GF-D8 (cell line): ENCODE results near the gene LIMK2.
"Not testable (repeated sequence)": the region's sequence is repeated elsewhere in the genome, so short reads cannot be mapped to it uniquely, and the experiment has no call there.

ENCODE experiments used
- DNase-seq: peaks from one replicate; lab custom pipeline; 2025; lab: John Stamatoyannopoulos, UW

LIMK2 gene

DNA sequence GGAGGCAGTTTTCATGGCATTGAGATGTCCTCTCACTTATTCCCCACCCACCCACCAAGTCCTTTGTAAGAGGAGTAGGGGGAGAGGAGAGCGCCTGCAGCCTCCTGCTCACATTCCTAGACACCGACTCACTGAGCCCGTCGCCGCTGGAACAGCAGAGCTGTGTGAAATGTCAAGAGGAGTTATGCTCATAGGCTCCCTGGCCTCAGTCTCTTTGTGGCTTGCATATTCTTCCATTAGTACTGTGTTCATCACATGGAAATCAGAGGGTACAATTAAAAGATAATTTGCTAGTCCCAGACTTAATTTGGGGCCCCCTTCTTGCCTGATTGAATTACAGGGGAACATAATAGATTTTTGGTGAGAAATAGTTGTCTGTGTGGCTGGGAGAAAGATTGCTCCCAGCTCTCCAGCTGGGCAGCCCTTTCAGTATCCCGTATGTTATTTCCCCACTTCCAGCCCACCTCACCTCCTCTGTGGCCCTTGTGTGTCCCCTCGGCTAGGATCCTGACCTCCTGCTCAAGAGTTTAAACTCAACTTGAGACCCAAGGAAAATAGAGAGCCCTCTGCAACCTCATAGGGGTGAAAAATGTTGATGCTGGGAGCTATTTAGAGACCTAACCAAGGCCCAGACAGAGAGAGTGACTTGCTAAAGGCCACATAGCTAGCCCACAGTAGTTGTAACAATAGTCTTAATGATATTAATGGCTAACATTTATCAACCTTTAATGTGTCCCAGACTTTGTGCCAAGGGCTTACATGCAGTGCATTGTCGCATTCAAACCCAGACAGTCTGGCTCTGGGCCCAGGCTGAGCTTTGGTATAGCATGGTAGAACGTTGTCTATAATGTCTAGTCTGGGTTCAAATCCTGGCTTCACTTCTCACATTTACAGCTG is 32.2 kb downstream of the LIMK2 start:
- DNase-seq, result no peak

DNA sequence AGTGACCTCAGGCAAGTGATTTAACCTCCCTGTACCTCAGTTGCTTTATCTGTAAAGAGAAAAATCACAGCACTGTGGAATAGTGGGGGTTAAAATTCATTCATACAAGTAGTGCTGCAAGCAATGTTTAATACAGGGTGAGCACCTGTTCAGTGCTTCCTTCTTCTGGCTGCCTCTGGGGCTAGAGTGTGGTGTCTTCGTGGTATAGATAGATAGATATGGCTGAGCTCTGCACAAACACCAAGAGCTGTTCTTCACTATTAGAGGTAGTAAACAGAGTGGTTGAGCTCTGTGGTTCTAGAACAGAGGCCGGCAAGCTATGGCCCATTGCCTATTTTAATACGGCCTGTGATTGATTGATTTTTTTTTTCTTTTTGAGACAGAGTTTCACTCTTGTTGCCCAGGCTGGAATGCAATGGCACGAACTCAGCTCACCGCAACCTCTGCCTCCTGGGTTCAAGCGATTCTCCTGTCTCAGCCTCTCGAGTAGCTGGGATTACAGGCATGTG is 32.9 kb downstream of the LIMK2 start:
- peak; percentile 26 for DNase-seq

DNA sequence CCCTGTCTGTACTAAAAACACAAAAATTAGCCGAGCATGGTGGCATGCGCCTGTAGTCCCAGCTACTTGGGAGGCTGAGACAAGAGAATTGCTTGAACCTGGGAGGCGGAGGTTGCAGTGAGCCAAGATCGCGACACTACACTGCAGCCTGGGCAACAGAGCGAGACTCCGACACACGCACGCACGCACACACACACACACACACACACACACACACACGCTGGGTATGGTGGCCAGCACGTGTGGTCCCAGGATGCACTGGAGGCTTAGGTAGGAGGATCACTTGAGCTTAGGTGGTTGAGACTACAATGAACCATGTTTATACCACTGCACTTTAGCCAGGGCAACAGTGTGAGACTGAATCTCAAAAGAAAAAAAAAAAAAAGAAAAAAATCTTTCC is 33.9 kb downstream of the LIMK2 start:
- not testable (repeated sequence) for DNase-seq

DNA sequence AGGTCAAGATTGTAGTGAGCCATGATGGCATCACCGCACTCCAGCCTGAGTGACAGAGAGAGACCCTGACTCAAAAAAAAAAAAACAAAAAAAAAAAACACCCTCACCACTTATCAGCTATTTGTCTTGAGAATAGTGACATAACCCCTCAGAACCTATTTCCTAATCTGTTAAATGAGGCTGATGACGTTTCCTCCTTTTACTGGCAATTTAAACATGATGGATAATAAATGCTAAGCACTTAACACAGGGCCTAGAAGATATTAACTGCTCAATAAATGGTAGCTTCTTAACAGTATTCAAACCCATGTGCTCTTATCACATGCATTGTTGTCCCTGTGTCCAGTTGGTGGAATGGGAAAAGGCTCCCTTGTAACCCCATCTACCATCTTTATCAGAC is 34.6 kb downstream of the LIMK2 start:
- DNase-seq, result no peak

- no peak for DNase-seq
Observed at GRCh38 chr22:31247726-31248125, 35.6 kb downstream of the LIMK2 start.

DNA sequence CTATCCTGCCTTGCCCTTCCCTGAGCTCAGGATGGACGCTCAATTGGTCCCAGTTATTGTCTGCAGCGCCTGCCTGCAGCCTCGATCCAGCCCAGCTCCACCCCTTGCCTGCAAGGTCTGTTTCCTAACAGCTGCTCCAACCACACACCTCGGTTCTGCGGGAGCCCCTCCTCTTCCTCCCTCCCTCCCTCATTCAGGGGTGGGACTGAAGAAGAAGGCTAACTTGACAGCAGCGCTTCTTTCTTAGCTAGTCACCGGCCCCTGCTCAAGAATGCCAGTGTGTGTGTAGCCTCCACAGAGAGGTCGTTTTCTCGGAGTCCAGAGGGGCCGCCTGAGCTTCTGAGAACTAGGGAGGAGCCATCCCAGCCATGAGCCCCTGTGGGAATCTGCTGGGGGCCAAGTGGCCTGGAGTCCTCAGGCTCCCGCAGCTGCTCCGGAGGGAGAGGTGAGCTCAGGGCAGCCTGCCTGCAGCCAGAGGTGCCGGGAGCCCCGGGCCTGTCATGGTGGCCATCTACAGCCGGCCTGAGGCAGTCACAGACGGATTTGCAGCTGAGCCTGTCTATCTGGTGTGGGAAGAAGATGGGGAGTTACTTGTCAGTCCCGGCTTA is 36.1 kb downstream of the LIMK2 start:
- DNase-seq, result peak; percentile 42

DNA sequence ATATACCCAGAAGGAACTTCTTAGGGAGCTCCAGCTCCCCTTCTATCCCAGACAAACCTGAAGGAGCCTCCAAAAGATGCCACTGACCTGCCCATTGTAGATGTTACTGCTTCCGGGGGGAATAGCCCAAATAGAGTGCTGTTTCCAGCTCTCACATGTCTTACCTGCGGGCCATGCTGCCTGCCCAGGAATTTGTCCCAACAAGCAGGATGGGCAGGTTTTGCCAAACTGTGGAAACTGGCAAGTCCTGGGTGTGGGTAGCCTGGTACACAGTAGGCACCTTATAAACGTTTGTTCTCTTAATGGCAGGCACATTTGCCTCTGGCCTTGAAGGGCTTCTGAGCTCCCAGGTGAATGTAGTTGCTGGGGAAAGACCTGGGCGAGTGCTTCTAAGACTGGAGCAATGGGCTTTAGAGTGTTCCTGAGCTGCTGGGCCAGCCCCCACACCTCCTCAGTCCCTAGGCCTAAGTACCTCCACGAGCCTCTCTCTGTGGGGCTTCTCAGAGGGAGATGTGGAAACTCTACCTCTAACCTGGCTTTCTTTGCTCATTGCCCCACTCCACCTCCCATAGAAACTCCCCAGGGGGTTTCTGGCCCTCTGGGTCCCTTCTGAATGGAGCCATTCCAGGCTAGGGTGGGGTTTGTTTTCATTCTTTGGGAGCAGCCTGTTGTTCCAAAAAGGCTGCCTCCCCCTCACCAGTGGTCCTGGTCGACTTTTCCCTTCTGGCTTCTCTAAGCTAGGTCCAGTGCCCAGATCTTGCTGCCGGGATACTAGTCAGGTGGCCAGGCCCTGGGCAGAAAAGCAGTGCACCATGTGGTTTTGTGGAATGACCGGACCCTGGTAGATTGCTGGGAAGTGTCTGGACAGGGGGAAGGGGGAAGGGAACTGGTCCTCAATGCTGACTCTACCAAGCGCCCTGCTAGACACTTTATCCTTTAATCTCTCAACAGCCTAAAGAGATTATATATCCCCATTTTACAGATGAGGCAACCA is 37.2 kb downstream of the LIMK2 start:
- no peak for DNase-seq

- no peak for DNase-seq
Observed at GRCh38 chr22:31250740-31251600, 38.9 kb downstream of the LIMK2 start.

GRCh38 chr22:31253949-31254348 is 41.9 kb downstream of the LIMK2 start:
- no peak for DNase-seq

GRCh38 chr22:31259798-31260473 is 47.8 kb downstream of the LIMK2 start:
- DNase-seq, result no peak

GRCh38 chr22:31260474-31260856 is 48.4 kb downstream of the LIMK2 start:
- DNase-seq, result no peak

DNA sequence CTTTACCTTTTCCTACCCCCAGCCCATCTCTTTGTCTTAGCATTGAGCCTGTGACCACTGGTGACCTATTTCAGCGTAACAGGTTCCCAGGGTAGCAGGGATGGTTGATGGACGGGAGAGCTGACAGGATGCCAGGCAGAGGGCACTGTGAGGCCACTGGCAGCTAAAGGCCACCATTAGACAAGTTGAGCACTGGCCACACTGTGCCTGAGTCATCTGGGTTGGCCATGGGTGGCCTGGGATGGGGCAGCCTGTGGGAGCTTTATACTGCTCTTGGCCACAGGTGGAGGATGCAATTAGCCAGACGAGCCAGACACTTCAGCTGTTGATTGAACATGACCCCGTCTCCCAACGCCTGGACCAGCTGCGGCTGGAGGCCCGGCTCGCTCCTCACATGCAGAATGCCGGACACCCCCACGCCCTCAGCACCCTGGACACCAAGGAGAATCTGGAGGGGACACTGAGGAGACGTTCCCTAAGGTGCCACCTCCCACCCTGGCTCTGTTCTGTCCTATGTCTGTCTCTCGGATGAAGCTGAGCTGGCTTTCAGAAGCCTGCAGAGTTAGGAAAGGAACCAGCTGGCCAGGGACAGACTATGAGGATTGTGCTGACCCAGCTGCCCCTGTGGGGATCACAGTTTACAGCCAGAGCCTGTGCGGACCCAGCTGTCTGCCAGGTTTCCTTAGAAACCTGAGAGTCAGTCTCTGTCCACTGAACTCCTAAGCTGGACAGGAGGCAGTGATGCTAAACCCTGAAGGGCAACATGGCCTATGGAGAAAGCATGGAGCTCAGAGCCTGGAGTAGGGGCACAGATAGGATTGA is 50.4 kb downstream of the LIMK2 start:
- no peak for DNase-seq

DNA sequence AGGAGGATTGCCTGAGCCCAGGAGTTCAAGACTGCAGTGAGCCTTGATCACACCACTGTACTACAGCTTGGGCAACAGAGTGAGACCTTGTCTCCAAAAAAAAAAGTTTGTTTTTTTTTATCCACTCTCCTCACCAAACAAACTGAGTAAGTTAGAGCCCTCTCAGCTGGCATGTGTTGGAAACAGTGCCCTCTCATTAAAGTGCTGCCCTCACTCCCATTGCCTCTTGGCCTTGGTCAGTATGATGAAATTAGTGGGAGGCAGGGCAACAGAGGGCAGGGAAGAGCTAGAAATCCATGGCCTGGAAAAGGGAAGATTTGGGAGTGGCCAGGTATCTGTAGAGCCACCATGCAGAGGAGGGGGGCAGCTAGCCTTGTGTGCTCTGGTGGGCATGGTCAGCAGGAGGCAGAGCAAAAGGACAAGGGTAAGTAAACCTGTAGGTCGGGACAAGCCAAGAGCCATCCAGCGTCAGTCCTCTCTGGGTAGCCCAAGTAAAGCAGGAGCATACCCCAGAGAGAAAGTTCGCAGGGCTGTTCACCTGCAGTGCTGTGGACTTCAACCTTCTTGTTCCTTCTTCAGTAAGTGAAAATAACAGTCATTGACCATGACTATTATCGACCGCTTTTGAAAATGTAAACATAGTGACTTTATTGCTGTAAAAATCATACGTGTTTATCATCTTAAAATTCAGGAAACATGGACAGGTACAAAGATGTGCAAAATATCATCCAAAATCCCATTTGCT is 52.0 kb downstream of the LIMK2 start:
- no peak for DNase-seq

DNA sequence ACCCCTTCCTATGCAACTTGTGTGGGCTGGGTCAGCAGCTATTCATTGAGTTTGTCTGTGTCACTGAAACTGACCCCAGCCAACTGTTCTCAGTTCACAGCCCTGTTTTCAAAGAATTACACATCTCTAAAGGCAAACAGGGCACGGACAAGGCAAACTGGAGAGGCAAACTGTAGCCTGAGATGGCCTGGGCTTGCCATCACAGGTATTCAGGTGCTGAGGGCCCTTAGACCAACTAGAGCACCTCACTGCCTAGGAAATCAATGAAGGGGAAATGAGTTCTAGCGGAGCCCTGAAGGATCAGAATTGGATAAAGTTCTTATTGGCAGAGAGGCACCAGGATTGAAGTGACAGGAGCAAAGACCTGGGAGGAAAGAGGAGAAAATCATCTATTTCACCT is 56.2 kb downstream of the LIMK2 start:
- DNase-seq, result no peak

DNA sequence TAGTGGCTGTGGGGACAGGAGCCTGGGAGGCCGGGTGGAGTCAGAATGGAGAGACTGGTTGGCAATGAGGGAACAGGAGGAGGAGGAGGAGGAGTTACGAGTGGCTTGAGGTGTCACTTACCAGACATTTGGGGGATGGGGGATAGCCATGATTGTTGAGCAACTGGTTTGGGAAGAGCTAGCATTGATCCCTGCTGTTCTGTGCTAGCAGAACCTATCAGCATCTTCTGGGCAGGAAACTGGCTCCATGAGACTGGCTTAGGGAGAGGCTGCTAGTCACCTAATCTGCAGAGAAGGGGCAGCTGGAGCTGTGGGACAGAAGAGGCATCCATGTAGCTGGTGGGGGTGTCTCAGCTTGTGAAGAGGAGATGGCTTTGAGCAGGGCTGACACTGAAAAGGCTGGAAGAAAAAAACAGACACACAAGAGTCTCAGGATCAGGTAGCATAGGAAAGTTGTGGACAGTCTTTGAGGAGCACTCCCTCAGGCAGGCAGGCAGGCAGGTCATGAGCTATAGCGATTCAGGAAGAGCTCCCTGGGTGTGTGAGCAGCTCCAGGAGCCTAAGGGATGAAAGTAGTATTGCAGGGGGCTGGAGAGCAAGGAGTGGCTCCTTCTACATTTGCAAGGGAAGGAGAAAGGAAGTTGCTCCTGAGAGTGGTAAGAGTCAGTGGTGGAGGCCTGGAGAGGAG is 57.9 kb downstream of the LIMK2 start:
- no peak for DNase-seq

GRCh38 chr22:31271026-31271425 is 58.9 kb downstream of the LIMK2 start:
- DNase-seq, result no peak

GRCh38 chr22:31271485-31271884 is 59.4 kb downstream of the LIMK2 start:
- no peak for DNase-seq
